Common myeloid progenitor, CD34-positive (primary cell): ENCODE measurements around the gene FBXW10.
"Not testable (repeated sequence)": the region's sequence is repeated elsewhere in the genome, so short reads cannot be mapped to it uniquely, and the experiment has no call there.

Experiments
- CTCF ChIA-PET: fragments of 350-600 bp; sonication (Branson Sonifier 250); formaldehyde crosslinking; loops from one replicate; lab custom pipeline; 2021; ENCODE audit warnings: antibody characterized with exemption; lab: Charles Lee
- POLR2A ChIA-PET: fragments of 350-600 bp; sonication (Branson Sonifier 250); formaldehyde crosslinking; loops from one replicate; lab custom pipeline; 2021; ENCODE audit warnings: antibody characterized with exemption; lab: Charles Lee
- DNase-seq, 3 donors: peaks; one replicate each; pipeline versions ENCODE4 v3.0.0 to v3.0.0-alpha.2; 2013
- H3K27ac ChIP-seq, 2 experiments: 1 replicate in 1 of 2; 2 replicates in 1 of 2; pipeline ENCODE4 v1.7.0; 2013; ENCODE audit warnings: inconsistent platforms in 2 of 2, low read length in 2 of 2, mild to moderate bottlenecking in 2 of 2, low read depth in 1 of 2, moderate library complexity in 1 of 2; ENCODE audit not compliant: severe bottlenecking in 2 of 2, insufficient read depth in 1 of 2, poor library complexity in 1 of 2
- H3K27me3 ChIP-seq, 5 experiments: replicated peaks in 2 of 5; 1 replicate in 3 of 5; 2 replicates in 2 of 5; pipeline versions ENCODE4 v1.6.1 to v1.7.0; 2013; ENCODE audit warnings: low read length in 4 of 5, mild to moderate bottlenecking in 2 of 5, moderate library complexity in 2 of 5, inconsistent platforms in 1 of 5; ENCODE audit not compliant: insufficient read depth in 5 of 5, control insufficient read depth in 4 of 5
- H3K36me3 ChIP-seq, 4 experiments: 1 replicate in 2 of 4; 2 replicates in 2 of 4; pipeline versions ENCODE4 v1.6.1 to v1.7.0; 2013; ENCODE audit warnings: low read length in 3 of 4, control low read depth in 1 of 4, mild to moderate bottlenecking in 1 of 4; ENCODE audit not compliant: control insufficient read depth in 4 of 4, insufficient read depth in 4 of 4
- H3K4me1 ChIP-seq, 4 experiments: 1 replicate in 3 of 4; 2 replicates in 1 of 4; pipeline versions ENCODE4 v1.6.1 to v1.7.1; 2013; ENCODE audit warnings: low read length in 3 of 4, mild to moderate bottlenecking in 3 of 4, control low read depth in 1 of 4, inconsistent platforms in 1 of 4, moderate library complexity in 1 of 4; ENCODE audit not compliant: control insufficient read depth in 4 of 4, insufficient read depth in 4 of 4; ENCODE audit errors: control extremely low read depth in 1 of 4
- H3K4me3 ChIP-seq, 7 experiments: 1 replicate in 4 of 7; 2 replicates in 3 of 7; pipeline versions ENCODE4 v1.5.1 to v1.7.0; 2013; ENCODE audit warnings: mild to moderate bottlenecking in 7 of 7, low read length in 6 of 7, moderate library complexity in 6 of 7, inconsistent platforms in 2 of 7, low read depth in 2 of 7, control low read depth in 1 of 7; ENCODE audit not compliant: insufficient read depth in 4 of 7, control insufficient read depth in 1 of 7; ENCODE audit errors: extremely low read depth in 1 of 7
- H3K9me3 ChIP-seq, 5 experiments: 1 replicate in 4 of 5; 2 replicates in 1 of 5; pipeline versions ENCODE4 v1.6.1 to v1.7.1; 2013; ENCODE audit warnings: low read length in 4 of 5, mild to moderate bottlenecking in 2 of 5, inconsistent platforms in 1 of 5, low read depth in 1 of 5, moderate library complexity in 1 of 5; ENCODE audit not compliant: control insufficient read depth in 4 of 5, insufficient read depth in 2 of 5; ENCODE audit errors: control extremely low read depth in 1 of 5
- WGBS: methylation state at CpG from one replicate; pipeline ENCODE4 v1.1.5; 2013; ENCODE audit not compliant: insufficient coverage; 5-methylcytosine and 5-hydroxymethylcytosine counted together

The FBXW10 gene

DNA sequence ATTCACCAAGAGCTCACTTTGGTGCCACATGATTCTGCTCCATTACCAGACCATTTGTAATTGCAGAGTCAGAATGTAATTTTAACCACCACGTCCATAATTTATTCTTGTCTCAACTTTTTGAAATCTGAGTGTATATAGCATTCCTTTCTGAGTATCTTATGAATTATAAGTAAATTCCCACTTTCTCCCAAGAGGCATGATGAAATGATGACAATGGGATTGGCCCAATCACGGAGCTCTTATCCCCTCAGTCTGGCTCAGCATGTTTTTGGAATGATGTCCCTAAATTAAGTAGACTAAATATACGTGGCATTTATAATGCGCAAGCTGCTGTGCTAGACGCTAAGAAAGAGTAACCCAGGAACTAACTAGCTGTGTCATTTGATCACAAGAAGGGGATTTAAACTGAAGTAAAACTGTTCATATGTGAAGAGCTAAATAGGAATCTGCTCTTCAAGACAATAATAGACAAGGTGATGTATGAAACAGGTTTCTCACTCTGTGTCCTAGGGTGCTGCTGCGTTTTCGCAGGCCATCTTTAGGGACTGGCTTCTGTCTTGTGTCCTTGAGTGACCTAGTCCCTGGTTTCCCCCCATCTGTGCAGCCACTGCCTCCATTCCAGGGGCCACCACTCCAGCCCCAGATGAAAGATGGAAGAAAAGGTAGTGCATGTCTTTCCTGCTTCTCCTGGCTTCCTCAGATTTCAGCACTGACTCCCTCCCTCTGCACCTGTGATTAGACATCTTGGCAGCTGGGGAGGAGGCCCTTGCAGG, 4.0 kb upstream of the FBXW10 start:
- H3K9me3 ChIP-seq, H3K4me3 ChIP-seq, H3K27me3 ChIP-seq, DNase-seq, H3K36me3 ChIP-seq, H3K27ac ChIP-seq, CTCF ChIA-PET, H3K4me1 ChIP-seq: not testable (repeated sequence)
- 95% methylated on average over 4 of the region's 7 CpGs for WGBS
- POLR2A ChIA-PET, result interaction anchor here (0.7 kb wide), 1 partner anchor 1822 kb away, joined by 4 read pairs; no protein-coding TSS in a partner anchor

- WGBS, result 100% methylated on average over 2 of the region's 6 CpGs
- H3K27ac ChIP-seq, H3K27me3 ChIP-seq, CTCF ChIA-PET, H3K9me3 ChIP-seq, H3K4me3 ChIP-seq, H3K36me3 ChIP-seq, DNase-seq, POLR2A ChIA-PET, H3K4me1 ChIP-seq: not testable (repeated sequence)
Measured at GRCh38 chr17:18741228-18741627, 2.6 kb upstream of the FBXW10 start.

DNA sequence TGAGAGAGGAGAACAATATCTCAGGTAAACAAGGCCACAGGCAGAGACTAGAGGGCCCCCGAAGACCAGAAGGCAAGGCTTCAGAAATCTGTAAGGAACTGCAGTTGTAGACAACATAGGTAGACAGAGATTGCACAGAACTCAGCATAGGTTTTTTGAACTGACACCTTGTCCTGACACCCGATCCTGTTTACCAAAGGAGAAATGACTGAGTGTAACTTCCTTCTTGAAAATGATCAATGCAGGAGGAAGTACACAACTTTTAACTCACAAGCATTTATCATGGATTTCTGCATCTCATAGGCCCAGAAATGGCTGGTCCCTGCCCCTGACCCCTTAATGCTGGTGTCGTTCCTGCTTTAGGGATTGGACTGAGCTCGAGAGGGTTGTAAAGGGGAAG, 872 bp downstream of the FBXW10 start:
- H3K4me1 ChIP-seq, H3K9me3 ChIP-seq, H3K27ac ChIP-seq, H3K27me3 ChIP-seq, POLR2A ChIA-PET, H3K36me3 ChIP-seq, H3K4me3 ChIP-seq, DNase-seq: not testable (repeated sequence)
- 20% methylated on average over 2 of the region's 4 CpGs for WGBS
- CTCF ChIA-PET, result interaction anchor here (0.6 kb wide), 1 partner anchor 119 kb away, joined by 3 read pairs; no protein-coding TSS in a partner anchor

- DNase-seq, H3K27me3 ChIP-seq, H3K4me1 ChIP-seq, H3K9me3 ChIP-seq, H3K27ac ChIP-seq, CTCF ChIA-PET, POLR2A ChIA-PET, H3K36me3 ChIP-seq, H3K4me3 ChIP-seq: not testable (repeated sequence)
- 86% methylated on average over 1 of the region's 3 CpGs for WGBS
Measured at GRCh38 chr17:18746551-18746950, 2.7 kb downstream of the FBXW10 start.

- WGBS, result no CpG with 5 or more reads among the region's 6 CpGs
- H3K27ac ChIP-seq, H3K4me3 ChIP-seq, DNase-seq, H3K27me3 ChIP-seq, H3K9me3 ChIP-seq, CTCF ChIA-PET, H3K36me3 ChIP-seq, POLR2A ChIA-PET, H3K4me1 ChIP-seq: not testable (repeated sequence)
Measured at GRCh38 chr17:18747501-18747900, 3.6 kb downstream of the FBXW10 start.

- H3K4me1 ChIP-seq, H3K27me3 ChIP-seq, H3K36me3 ChIP-seq, CTCF ChIA-PET, DNase-seq, H3K9me3 ChIP-seq, H3K27ac ChIP-seq, H3K4me3 ChIP-seq, POLR2A ChIA-PET: not testable (repeated sequence)
- WGBS, result no CpG with 5 or more reads among the region's 1 CpG
Measured at GRCh38 chr17:18750242-18750641, 6.4 kb downstream of the FBXW10 start.

DNA sequence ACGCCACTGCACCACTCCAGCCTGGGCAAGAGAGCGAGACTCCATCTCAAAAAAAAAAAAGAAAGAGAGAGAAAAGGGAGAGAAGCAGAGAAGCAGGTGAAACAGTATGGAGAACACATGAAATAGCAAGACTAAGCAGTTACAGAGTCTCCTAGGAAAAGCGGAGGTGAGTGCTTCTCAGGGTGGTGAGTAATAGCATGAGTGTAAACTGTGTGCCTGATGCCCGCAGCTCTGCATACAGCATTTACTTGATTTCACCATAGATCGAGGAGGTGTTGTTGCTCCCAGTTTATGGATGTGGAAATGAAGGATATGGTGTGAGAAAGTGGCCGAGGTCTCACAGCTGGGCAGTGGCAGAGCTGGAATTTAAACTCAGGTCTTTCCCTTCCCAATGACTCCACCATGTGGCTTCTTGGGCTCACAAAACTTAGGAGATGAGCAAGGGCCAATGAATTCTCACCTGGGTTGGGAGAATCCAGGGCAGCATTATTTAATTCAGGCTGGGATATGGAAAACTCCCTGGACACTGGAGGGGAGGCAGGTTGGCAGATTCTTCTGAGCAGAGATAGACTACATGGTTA, 10.1 kb downstream of the FBXW10 start:
- H3K9me3 ChIP-seq, H3K4me3 ChIP-seq, H3K27ac ChIP-seq, POLR2A ChIA-PET, H3K36me3 ChIP-seq, H3K27me3 ChIP-seq, DNase-seq, H3K4me1 ChIP-seq: not testable (repeated sequence)
- CTCF ChIA-PET, result interaction anchor here (0.8 kb wide), 1 partner anchor 25 kb away, joined by 3 read pairs; no protein-coding TSS in a partner anchor
- WGBS, result 100% methylated on average over 2 of the region's 6 CpGs
